CD4-positive, alpha-beta T cell treated with Interferon gamma for 1 hour (primary cell): ENCODE results near the gene MROH2B.

Source experiments
- DNase-seq: peaks from one replicate; pipeline ENCODE4 v3.0.0-alpha.2; 2020

The MROH2B gene

GRCh38 chr5:40962207-40962955 lies 108.8 kb downstream of the MROH2B start:
- no peak for DNase-seq

- DNase-seq: no peak
Measured at GRCh38 chr5:40960037-40960436, 111.1 kb downstream of the MROH2B start.

- no peak for DNase-seq
Measured at GRCh38 chr5:40958811-40959210, 112.3 kb downstream of the MROH2B start.

- DNase-seq: no peak
Measured at GRCh38 chr5:40957048-40957447, 114.1 kb downstream of the MROH2B start.

GRCh38 chr5:40955313-40955712 lies 115.8 kb downstream of the MROH2B start:
- no peak for DNase-seq
